IMR-90 (cell line): ENCODE data around the gene PALLD. TPM values are rescaled to one million over a fixed set of nuclear protein-coding genes. Genes with fewer than 3 reads are reported as not detected.

Experiments
- ATAC-seq: fragments of 200-7000 bp; cut with Tn5 transposase; 2 replicates; pipeline ENCODE4 v1.9.1; 2020; ENCODE audit warnings: low read depth, mild to moderate bottlenecking, moderate library complexity
- BruUV-seq: library from RNA; stranded (reverse); fragments of 400-500 nt; replicated peaks from 2 replicates; lab custom pipeline; 2021; lab: Mats Ljungman, UMichigan
- CTCF ChIA-PET: fragments of 300-600 bp; formaldehyde crosslinking; extraction: SDS; loops from one replicate; lab custom pipeline; 2021; ENCODE audit warnings: antibody characterized with exemption; lab: Yijun Ruan, JAX
- POLR2A ChIA-PET: fragments of 300-600 bp; sonication (Branson Sonifier 250); formaldehyde crosslinking; loops from one replicate; lab custom pipeline; 2022; ENCODE audit warnings: antibody characterized with exemption; ENCODE audit not compliant: unreplicated experiment; lab: Charles Lee
- DNase-seq: peaks from one replicate; pipeline ENCODE4 v3.0.0; 2013
- H2AFZ ChIP-seq: replicated peaks from 2 replicates; pipeline ENCODE3; 2013; ENCODE audit warnings: low read length, mild to moderate bottlenecking; ENCODE audit not compliant: poor library complexity
- H2AK5ac ChIP-seq: 2 replicates; pipeline ENCODE4 v1.6.1; 2013; ENCODE audit warnings: low read depth, low read length, inconsistent platforms
- H2AK9ac ChIP-seq: replicated peaks from 2 replicates; pipeline ENCODE3; 2013; ENCODE audit warnings: mild to moderate bottlenecking, low read depth, low read length, moderate library complexity; ENCODE audit not compliant: poor library complexity
- H2BK120ac ChIP-seq: 2 replicates; pipeline ENCODE4 v1.6.1; 2013; ENCODE audit warnings: low read depth, low read length, inconsistent platforms
- H2BK15ac ChIP-seq: 3 replicates; pipeline ENCODE4 v1.6.1; 2013; ENCODE audit warnings: low read depth, low read length, inconsistent platforms
- H2BK20ac ChIP-seq: 2 replicates; pipeline ENCODE4 v1.6.1; 2013; ENCODE audit warnings: low read depth, mild to moderate bottlenecking, inconsistent platforms, low read length, moderate library complexity
- H2BK5ac ChIP-seq: 2 replicates; pipeline ENCODE4 v1.6.1; 2013; ENCODE audit warnings: mild to moderate bottlenecking, low read depth, low read length, inconsistent platforms; ENCODE audit not compliant: poor library complexity, severe bottlenecking
- H3K14ac ChIP-seq: replicated peaks from 2 replicates; pipeline ENCODE4 v1.6.1; 2013; ENCODE audit warnings: low read depth, low read length, inconsistent platforms
- H3K18ac ChIP-seq: 2 replicates; pipeline ENCODE4 v1.6.1; 2013; ENCODE audit warnings: low read depth, low read length, control low read depth
- H3K23ac ChIP-seq: 2 replicates; pipeline ENCODE4 v1.6.1; 2013; ENCODE audit warnings: low read depth, low read length, inconsistent platforms
- H3K27ac ChIP-seq: 2 replicates; pipeline ENCODE4 v1.5.1; 2013; ENCODE audit warnings: mild to moderate bottlenecking, control low read depth, low read length; ENCODE audit not compliant: insufficient read depth
- H3K27me3 ChIP-seq: 2 replicates; pipeline ENCODE4 v1.6.1; 2013; ENCODE audit warnings: low read length; ENCODE audit not compliant: control insufficient read depth, insufficient read depth
- H3K36me3 ChIP-seq: 2 replicates; pipeline ENCODE4 v1.6.1; 2013; ENCODE audit warnings: low read length, mixed read lengths; ENCODE audit not compliant: control insufficient read depth, insufficient read depth
- H3K4ac ChIP-seq: 2 replicates; pipeline ENCODE4 v1.6.1; 2013; ENCODE audit warnings: low read depth, low read length, inconsistent platforms
- H3K4me1 ChIP-seq: 2 replicates; pipeline ENCODE4 v1.6.1; 2013; ENCODE audit warnings: low read length, mixed read lengths; ENCODE audit not compliant: control insufficient read depth, insufficient read depth
- H3K4me2 ChIP-seq: 2 replicates; pipeline ENCODE4 v1.6.1; 2013; ENCODE audit warnings: low read depth, mild to moderate bottlenecking, control low read depth, low read length, moderate library complexity
- H3K4me3 ChIP-seq: 2 replicates; pipeline ENCODE4 v1.5.1; 2013; ENCODE audit warnings: low read depth, mild to moderate bottlenecking, control low read depth, low read length, moderate library complexity; ENCODE audit not compliant: insufficient read depth
- H3K56ac ChIP-seq: 2 replicates; pipeline ENCODE4 v1.6.1; 2013; ENCODE audit warnings: low read length, inconsistent platforms; ENCODE audit not compliant: insufficient read depth; ENCODE audit errors: extremely low read depth
- H3K79me1 ChIP-seq, 2 experiments: 2 replicates each; pipeline ENCODE4 v1.6.1; 2013; ENCODE audit warnings: low read length in 2 of 2, inconsistent platforms in 1 of 2, low read depth in 1 of 2
- H3K9ac ChIP-seq: 2 replicates; pipeline ENCODE4 v1.6.1; 2013; ENCODE audit warnings: low read depth, low read length, control low read depth
- H3K9me1 ChIP-seq: 2 replicates; pipeline ENCODE4 v1.6.1; 2013; ENCODE audit warnings: low read length, inconsistent platforms; ENCODE audit not compliant: insufficient read depth
- H3K9me3 ChIP-seq: 2 replicates; pipeline ENCODE4 v1.6.1; 2013; ENCODE audit warnings: low read length; ENCODE audit not compliant: control insufficient read depth, insufficient read depth
- H4K20me1 ChIP-seq: 2 replicates; pipeline ENCODE4 v1.6.1; 2013; ENCODE audit warnings: low read length, inconsistent platforms; ENCODE audit not compliant: insufficient read depth
- H4K5ac ChIP-seq: 2 replicates; pipeline ENCODE4 v1.6.1; 2013; ENCODE audit warnings: mild to moderate bottlenecking, low read depth, low read length, control low read depth
- H4K8ac ChIP-seq, 2 experiments: 2 replicates each; pipeline ENCODE4 v1.6.1; 2013; ENCODE audit warnings: low read depth in 2 of 2, low read length in 2 of 2, control low read depth in 1 of 2, inconsistent platforms in 1 of 2
- H4K91ac ChIP-seq: 2 replicates; pipeline ENCODE4 v1.6.1; 2013; ENCODE audit warnings: low read depth, low read length, inconsistent platforms; ENCODE audit not compliant: insufficient read depth
- BHLHE40 ChIP-seq: fragments of 150-350 bp; IDR thresholded peaks from 2 replicates; pipeline ENCODE4 v1.6.1; 2016; ENCODE audit warnings: mild to moderate bottlenecking, low read depth, low read length
- CEBPB ChIP-seq: IDR thresholded peaks from 2 replicates; pipeline ENCODE4 v1.6.1; 2012; ENCODE audit warnings: low read depth, low read length, improper control_type of control experiment
- CHD1 ChIP-seq: IDR thresholded peaks from 2 replicates; pipeline ENCODE4 v1.6.1; 2012; ENCODE audit warnings: low read depth, low read length, improper control_type of control experiment
- CTCF ChIP-seq: conservative IDR thresholded peaks from 2 replicates; pipeline ENCODE4 v1.5.1; 2012; ENCODE audit warnings: mild to moderate bottlenecking, low read depth, low read length, improper control_type of control experiment
- ELK1 ChIP-seq: fragments of 150-350 bp; IDR thresholded peaks from 2 replicates; pipeline ENCODE4 v1.6.1; 2016; ENCODE audit warnings: low read depth, mild to moderate bottlenecking, low read length, moderate library complexity, borderline replicate concordance
- FOS ChIP-seq: fragments of 150-350 bp; IDR thresholded peaks from 2 replicates; pipeline ENCODE4 v1.6.1; 2016; ENCODE audit warnings: low read depth, low read length
- MAFK ChIP-seq: IDR thresholded peaks from 2 replicates; pipeline ENCODE4 v1.6.1; 2012; ENCODE audit warnings: low read depth, low read length, improper control_type of control experiment
- MAZ ChIP-seq: IDR thresholded peaks from 2 replicates; pipeline ENCODE4 v1.6.1; 2012; ENCODE audit warnings: low read depth, mild to moderate bottlenecking, low read length, improper control_type of control experiment, moderate library complexity, borderline replicate concordance
- MXI1 ChIP-seq: IDR thresholded peaks from 2 replicates; pipeline ENCODE4 v1.6.1; 2012; ENCODE audit warnings: low read depth, mild to moderate bottlenecking, low read length, moderate library complexity, borderline replicate concordance
- NFE2L2 ChIP-seq: fragments of 150-350 bp; IDR thresholded peaks from 2 replicates; pipeline ENCODE4 v1.6.1; 2016; ENCODE audit warnings: low read depth, mild to moderate bottlenecking, low read length
- POLR2A ChIP-seq: IDR thresholded peaks from 2 replicates; pipeline ENCODE4 v1.6.1; 2012; ENCODE audit warnings: mild to moderate bottlenecking, low read depth, low read length
- RAD21 ChIP-seq: IDR thresholded peaks from 2 replicates; pipeline ENCODE4 v1.6.1; 2012; ENCODE audit warnings: low read length, improper control_type of control experiment
- RCOR1 ChIP-seq: IDR thresholded peaks from 2 replicates; pipeline ENCODE4 v1.6.1; 2012; ENCODE audit warnings: mild to moderate bottlenecking, low read length, improper control_type of control experiment; ENCODE audit not compliant: insufficient replicate concordance
- RFX5 ChIP-seq: IDR thresholded peaks from 2 replicates; pipeline ENCODE4 v1.8.0; 2012; ENCODE audit warnings: low read depth, mild to moderate bottlenecking, low read length, moderate library complexity
- SMC3 ChIP-seq: fragments of 150-350 bp; IDR thresholded peaks from 2 replicates; pipeline ENCODE4 v1.6.1; 2016; ENCODE audit warnings: low read depth, mild to moderate bottlenecking, antibody characterized with exemption, low read length, moderate library complexity
- USF2 ChIP-seq: fragments of 150-350 bp; IDR thresholded peaks from 2 replicates; pipeline ENCODE4 v1.6.1; 2017; ENCODE audit warnings: mild to moderate bottlenecking, antibody characterized with exemption, low read length, low read depth
- WGBS, 2 experiments: methylation state at CpG; one replicate each; pipeline versions ENCODE4 v1.1.5 to v1.1.7; 2013; ENCODE audit warnings: missing lambda C conversion rate in 2 of 2; ENCODE audit not compliant: insufficient read length in 1 of 2; ENCODE audit errors: extremely low coverage in 2 of 2; 5-methylcytosine and 5-hydroxymethylcytosine counted together
- dilution Hi-C: fragments of 300-500 bp; cut with HindIII; formaldehyde crosslinking; loops from one replicate; pipeline ENCODE4 v1.14.3; 2018; ENCODE audit warnings: low sequenced_read_pairs; ENCODE audit not compliant: unreplicated experiment
- in situ Hi-C: fragments of 300-500 bp; cut with MboI; formaldehyde crosslinking; loops from 3 replicates; pipeline ENCODE4 v1.14.3; 2019; ENCODE audit warnings: low sequenced_read_pairs, inconsistent platforms, mixed read lengths
- intact Hi-C: fragments of 100-400 bp; cut with micrococcal nuclease; formaldehyde crosslinking; loops from 2 replicates; pipeline ENCODE4 v1.10.0; 2022
- polyA plus RNA-seq, 3 experiments: library from polyadenylated mRNA; depleted of rRNA; stranded (reverse); fragments of >200 nt; gene quantifications; 2 replicates each; pipeline ENCODE4 v1.2.3, GENCODE V29; 2012; ENCODE audit warnings: low replicate concordance in 1 of 3
- total RNA-seq: library from RNA; depleted of rRNA; stranded (reverse); fragments of >200 nt; gene quantifications from 2 replicates; pipeline ENCODE4 v1.2.3, GENCODE V29; 2012

Gene PALLD
- total and polyA plus RNA-seq, 2 of the 4 experiments (the other 2 are of a cell fraction): 91.0 to 91.9 TPM

GRCh38 chr4:168667921-168668320 is 171.1 kb downstream of the PALLD start:
- Histone ChIP-seq H3K9ac (no peak overlapping the region), H3K79me1 (no peaks in the 10 kb centered on the region), H3K27me3 (no peaks in the 10 kb centered on the region), H2AK9ac (no peak overlapping the region), H3K14ac (no peak overlapping the region), H3K4ac (no peak overlapping the region), H3K36me3 (no peaks in the 10 kb centered on the region), H4K5ac (no peak overlapping the region), H2BK120ac (no peak overlapping the region), H3K23ac (no peak overlapping the region), H4K91ac (no peak overlapping the region), H2AFZ (no peak overlapping the region), H3K4me3 (no peak overlapping the region), H3K27ac (no peak overlapping the region), H2BK5ac (no peak overlapping the region), H4K20me1 (no peaks in the 10 kb centered on the region), H2BK15ac (0 out of 3 replicates have a peak overlapping the region, but pooled peaks have one; percentile 30), H4K8ac (no peak overlapping the region), H3K56ac (no peak overlapping the region), H2BK20ac (no peak overlapping the region), H3K9me3 (no peaks in the 10 kb centered on the region), H3K18ac (no peak overlapping the region), H3K4me1 (peaks cover 1% of the 10 kb centered on the region; the same call in 1 of the 2 replicates), H3K9me1 (peaks cover 3% of the 10 kb centered on the region; the same call in 1 of the 2 replicates), H2AK5ac (0 out of 2 replicates have a peak overlapping the region, but pooled peaks have one; percentile 24), H3K4me2 (no peak overlapping the region)
- WGBS, 2 experiments: no CpG with 5 or more reads among the region's 2 CpGs
- ATAC-seq (no peak), DNase-seq (no peak)
- intact Hi-C loops (no loop called here), in situ Hi-C loops (no loop called here), dilution Hi-C loops (no loop called here)
- POLR2A ChIA-PET: no interaction called here
- TF ChIP-seq CEBPB (no peak), POLR2A (no peak), CHD1 (no peak), MAFK (no peak), SMC3 (no peak), NFE2L2 (no peak), MXI1 (no peak), BHLHE40 (no peak), RFX5 (no peak), FOS (no peak), MAZ (no peak), CTCF (no peak), ELK1 (no peak), RCOR1 (no peak), USF2 (no peak), RAD21 (no peak)
- CTCF ChIA-PET: no interaction called here
- no TSS peak for BruUV-seq
